Vagina (tissue), 2 donors: Measurements from ENCODE around the gene MTA1. TPM values are rescaled to one million over a fixed set of nuclear protein-coding genes. Genes with fewer than 3 reads are reported as not detected.

ENCODE experiments used
- DNase-seq, 2 donors: peaks; one replicate each; pipeline ENCODE4 v3.0.0-alpha.2; 2017; ENCODE audit errors: extremely low spot score in 2 of 2
- H3K27ac ChIP-seq: fragments of 200-600 bp; sonication (generic); one replicate; pipeline ENCODE4 v1.5.1; 2019
- H3K27me3 ChIP-seq: fragments of 200-600 bp; sonication (generic); one replicate; pipeline ENCODE4 v1.5.1; 2019
- H3K36me3 ChIP-seq, 2 donors: fragments of 200-600 bp; sonication (generic); one replicate each; pipeline ENCODE4 v1.5.1; 2017 to 2019
- H3K4me1 ChIP-seq: fragments of 200-600 bp; sonication (generic); one replicate; pipeline ENCODE4 v1.5.1; 2019
- H3K4me3 ChIP-seq, 2 donors: fragments of 200-600 bp; sonication (generic); 1 replicate in 1 of 2; 2 replicates in 1 of 2; pipeline ENCODE4 v1.5.1; 2016 to 2019
- H3K9me3 ChIP-seq: fragments of 200-600 bp; sonication (generic); one replicate; pipeline ENCODE4 v1.5.1; 2019
- POLR2A ChIP-seq, 2 donors: fragments of 450-650 bp; IDR thresholded peaks; one replicate each; pipeline ENCODE4 v1.6.1; 2017; ENCODE audit warnings: antibody characterized with exemption in 2 of 2, mild to moderate bottlenecking in 2 of 2, moderate library complexity in 2 of 2
- POLR2AphosphoS5 ChIP-seq, 2 donors: sonication (generic); formaldehyde crosslinking; IDR thresholded peaks; one replicate each; pipeline ENCODE4 v1.9.0; 2017; ENCODE audit warnings: antibody characterized with exemption in 2 of 2, mild to moderate bottlenecking in 2 of 2, low read depth in 1 of 2; ENCODE audit not compliant: insufficient read depth in 1 of 2
- intact Hi-C: fragments of 100-400 bp; cut with DNase I; formaldehyde crosslinking; loops from one replicate; pipeline ENCODE4 v1.15.1; 2023
- total RNA-seq: library from RNA; depleted of rRNA; stranded (reverse); fragments of >200 nt; gene quantifications from one replicate; pipeline ENCODE4 v1.2.3, GENCODE V29; 2016
- TF ChIP-seq, protein P1 (sequence below), 3 experiments: fragments of 450-650 bp in 2 of 3; fragments of 200-600 bp in 1 of 3; sonication (generic) in 1 of 3; IDR thresholded peaks; one replicate each; pipeline ENCODE4 v1.5.1; 2017 to 2019; ENCODE audit warnings: antibody characterized with exemption in 3 of 3, mild to moderate bottlenecking in 2 of 3, moderate library complexity in 2 of 3

MTA1 gene
- total RNA-seq, 1 donor from 2014 or later, result 82.7 TPM

DNA sequence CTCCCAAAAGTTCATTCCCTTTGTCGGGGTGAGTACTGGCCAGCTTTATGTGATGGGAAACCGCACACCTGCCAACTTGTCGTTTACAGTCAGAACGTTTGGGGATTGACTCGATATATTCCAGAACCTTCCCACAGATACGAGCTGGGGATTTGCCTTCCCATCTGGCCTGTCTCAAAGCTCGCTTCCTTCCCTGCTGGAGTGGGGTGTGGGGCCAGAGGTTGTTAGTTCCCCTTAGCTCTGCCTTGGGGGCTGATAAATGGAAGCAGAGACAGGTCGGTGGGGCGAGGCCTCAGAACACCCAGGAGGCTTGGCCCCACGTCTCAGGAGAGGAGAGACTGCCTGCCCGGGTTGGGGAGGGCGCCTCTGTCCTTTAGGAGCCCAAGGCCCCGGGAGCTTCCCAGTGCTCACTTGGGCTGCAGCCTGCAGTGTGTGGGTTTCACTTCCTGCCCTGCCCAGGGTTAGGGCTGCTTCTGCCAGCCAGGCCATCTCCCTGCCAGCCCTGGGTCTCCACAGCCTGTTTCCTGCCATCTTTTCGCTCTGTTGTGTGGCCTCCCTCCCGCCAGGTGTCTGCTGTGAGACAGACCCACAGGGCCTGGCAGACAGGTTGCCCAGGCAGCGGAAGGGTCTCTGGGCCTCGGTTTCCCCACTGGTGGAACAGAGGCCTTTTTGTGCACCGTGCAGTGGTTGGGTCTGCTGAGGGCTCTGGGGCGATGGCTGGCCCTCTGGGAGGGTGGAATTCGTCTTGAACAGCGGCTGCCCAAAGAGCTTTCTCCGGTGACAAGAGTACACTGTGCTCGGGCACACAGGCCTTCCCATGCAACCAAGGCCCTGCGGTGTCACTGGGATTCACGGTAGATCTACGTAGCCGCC is 29.4 kb upstream of the MTA1 start:
- Histone ChIP-seq H3K27me3 (no peaks in the 10 kb centered on the region), H3K4me1 (no peaks in the 10 kb centered on the region), H3K27ac (no peak overlapping the region), H3K4me3 (no peak overlapping the region), H3K9me3 (no peaks in the 10 kb centered on the region), H3K36me3 (peaks cover 0 to 2% of the 10 kb centered on the region in 2 donors)
- DNase-seq, result no peak
- intact Hi-C loops, result no loop called here
- no peak for TF ChIP-seq POLR2AphosphoS5 (IDR thresholded peaks at IDR 0.05; ENCODE audit: insufficient read depth in 1 of 2, low read depth in 1 of 2)
- TF ChIP-seq POLR2A (IDR thresholded peaks at IDR 0.05), result no peak
- TF ChIP-seq, protein P1, sequence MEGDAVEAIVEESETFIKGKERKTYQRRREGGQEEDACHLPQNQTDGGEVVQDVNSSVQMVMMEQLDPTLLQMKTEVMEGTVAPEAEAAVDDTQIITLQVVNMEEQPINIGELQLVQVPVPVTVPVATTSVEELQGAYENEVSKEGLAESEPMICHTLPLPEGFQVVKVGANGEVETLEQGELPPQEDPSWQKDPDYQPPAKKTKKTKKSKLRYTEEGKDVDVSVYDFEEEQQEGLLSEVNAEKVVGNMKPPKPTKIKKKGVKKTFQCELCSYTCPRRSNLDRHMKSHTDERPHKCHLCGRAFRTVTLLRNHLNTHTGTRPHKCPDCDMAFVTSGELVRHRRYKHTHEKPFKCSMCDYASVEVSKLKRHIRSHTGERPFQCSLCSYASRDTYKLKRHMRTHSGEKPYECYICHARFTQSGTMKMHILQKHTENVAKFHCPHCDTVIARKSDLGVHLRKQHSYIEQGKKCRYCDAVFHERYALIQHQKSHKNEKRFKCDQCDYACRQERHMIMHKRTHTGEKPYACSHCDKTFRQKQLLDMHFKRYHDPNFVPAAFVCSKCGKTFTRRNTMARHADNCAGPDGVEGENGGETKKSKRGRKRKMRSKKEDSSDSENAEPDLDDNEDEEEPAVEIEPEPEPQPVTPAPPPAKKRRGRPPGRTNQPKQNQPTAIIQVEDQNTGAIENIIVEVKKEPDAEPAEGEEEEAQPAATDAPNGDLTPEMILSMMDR (IDR thresholded peaks at IDR 0.05), result no peak

DNA sequence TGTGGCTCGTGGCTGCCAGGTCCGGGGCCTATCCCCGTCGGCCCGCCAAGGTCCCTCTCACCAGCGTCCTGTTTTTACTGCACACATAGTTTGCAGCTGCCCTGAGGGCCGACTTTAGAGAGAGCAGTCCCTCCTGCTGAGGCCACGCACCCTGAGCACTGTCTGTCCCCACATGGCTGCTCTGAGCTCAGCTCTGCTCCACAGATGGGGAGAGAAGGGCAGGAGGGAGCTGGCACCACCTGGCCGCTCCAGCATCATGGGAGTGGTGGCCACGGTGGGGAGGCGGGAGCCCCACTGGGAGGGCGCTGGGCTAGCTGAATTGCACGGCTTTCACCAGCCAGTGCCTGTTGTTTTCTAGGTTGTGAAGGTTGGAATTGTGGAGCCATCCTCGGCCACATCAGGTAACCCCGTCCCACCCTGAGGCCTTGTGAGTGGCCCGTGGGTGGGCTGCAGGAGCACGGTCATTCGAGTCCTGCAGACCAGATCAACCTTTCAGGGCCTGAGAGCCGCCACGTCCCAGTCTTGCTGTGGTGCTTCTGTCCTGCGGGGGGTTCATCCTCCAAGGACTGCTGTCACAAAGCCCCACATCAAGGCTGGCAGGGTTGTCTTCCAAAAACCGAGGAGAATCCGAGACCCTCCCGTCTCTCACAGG is 28.7 kb upstream of the MTA1 start:
- intact Hi-C loops, result no loop called here

DNA sequence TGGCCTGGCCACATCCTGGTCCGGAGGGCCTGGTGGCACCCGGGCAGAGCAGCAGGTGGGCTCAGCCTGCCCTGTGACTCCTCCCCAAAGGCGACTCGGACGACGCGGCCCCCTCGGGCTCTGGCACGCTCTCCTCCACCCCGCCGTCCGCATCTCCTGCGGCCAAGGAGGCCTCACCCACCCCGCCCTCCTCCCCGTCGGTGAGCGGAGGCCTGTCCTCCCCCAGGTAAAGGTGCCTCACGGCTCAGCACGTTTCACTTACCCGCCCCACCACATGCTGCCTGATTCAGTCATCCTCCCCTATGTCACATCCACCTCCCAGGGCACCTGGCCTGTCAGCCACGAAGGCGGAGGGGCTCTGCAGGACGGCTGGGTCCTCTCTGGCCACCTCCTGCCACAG is 28.1 kb upstream of the MTA1 start:
- intact Hi-C loops, result no loop called here
- no peak for DNase-seq
- H3K27ac ChIP-seq, result no peak overlapping the region
- TF ChIP-seq POLR2A (IDR thresholded peaks at IDR 0.05), result no peak
- TF ChIP-seq POLR2AphosphoS5 (IDR thresholded peaks at IDR 0.05; ENCODE audit: insufficient read depth in 1 of 2, low read depth in 1 of 2), result no peak
- TF ChIP-seq, protein P1 (IDR thresholded peaks at IDR 0.05), result no peak
- H3K27me3 ChIP-seq, result no peaks in the 10 kb centered on the region
- H3K4me1 ChIP-seq, result no peaks in the 10 kb centered on the region
- no peaks in the 10 kb centered on the region for H3K9me3 ChIP-seq
- no peak overlapping the region for H3K4me3 ChIP-seq
- H3K36me3 ChIP-seq, result no peaks in the 10 kb centered on the region

More for the DNA sequence above, 28.7 kb upstream of the MTA1 start:
- Histone ChIP-seq H3K36me3 (no peaks in the 10 kb centered on the region), H3K4me3 (no peak overlapping the region), H3K4me1 (no peaks in the 10 kb centered on the region), H3K27ac (no peak overlapping the region), H3K27me3 (no peaks in the 10 kb centered on the region), H3K9me3 (no peaks in the 10 kb centered on the region)
- TF ChIP-seq POLR2AphosphoS5 (IDR thresholded peaks at IDR 0.05; ENCODE audit: insufficient read depth in 1 of 2, low read depth in 1 of 2) (no peak), POLR2A (IDR thresholded peaks at IDR 0.05) (no peak)
- TF ChIP-seq, protein P1 (IDR thresholded peaks at IDR 0.05), result no peak
- DNase-seq, result no peak

DNA sequence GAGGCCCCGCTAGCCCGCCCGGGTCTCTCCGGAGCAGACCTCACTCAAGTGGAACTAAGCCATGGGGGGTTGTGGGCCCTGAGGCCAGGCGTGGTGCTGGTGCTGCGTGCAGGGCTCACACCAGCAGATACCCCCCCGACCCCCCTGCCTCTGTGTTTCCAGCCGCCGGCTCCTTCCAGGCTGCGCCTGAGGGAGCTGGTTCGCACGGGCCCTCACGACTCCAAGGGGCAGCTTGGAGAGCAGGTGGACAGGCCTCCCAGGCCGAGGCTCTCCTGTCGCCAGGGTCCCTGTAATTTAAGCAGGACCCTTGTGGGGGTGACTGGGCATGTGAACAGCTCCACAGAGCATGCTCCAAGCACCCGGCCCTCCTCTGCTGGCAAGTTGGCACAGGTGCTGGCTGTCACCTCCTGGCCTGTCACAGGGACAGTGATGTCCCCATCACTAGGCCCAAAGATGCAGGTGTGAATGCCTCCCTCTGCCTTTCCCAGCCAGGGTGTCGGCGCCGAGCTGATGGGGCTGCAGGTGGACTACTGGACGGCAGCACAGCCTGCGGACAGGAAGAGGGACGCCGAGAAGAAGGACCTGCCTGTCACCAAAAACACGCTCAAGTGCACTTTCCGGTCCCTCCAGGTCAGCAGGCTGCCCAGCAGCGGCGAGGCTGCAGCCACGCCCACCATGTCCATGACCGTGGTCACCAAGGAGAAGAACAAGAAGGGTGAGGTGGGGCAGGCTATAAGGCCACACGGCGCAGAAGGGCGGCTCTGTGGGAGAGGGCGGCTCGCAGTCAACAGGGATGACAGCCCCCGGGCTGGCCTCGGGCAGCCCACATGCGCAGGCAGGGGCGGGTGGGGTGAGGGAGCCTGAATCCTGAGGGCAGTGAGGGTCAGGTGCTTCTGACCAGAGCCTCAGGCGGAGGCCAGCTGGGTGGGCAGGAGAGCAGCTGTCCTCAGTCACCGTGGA is 27.2 kb upstream of the MTA1 start:
- intact Hi-C loops, result no loop called here
- no peak for DNase-seq
- peaks cover 8% of the 10 kb centered on the region for H3K4me1 ChIP-seq
- no peak overlapping the region for H3K4me3 ChIP-seq
- H3K36me3 ChIP-seq, result no peaks in the 10 kb centered on the region
- H3K27ac ChIP-seq, result no peak overlapping the region
- no peaks in the 10 kb centered on the region for H3K9me3 ChIP-seq
- H3K27me3 ChIP-seq, result no peaks in the 10 kb centered on the region
- TF ChIP-seq POLR2AphosphoS5 (IDR thresholded peaks at IDR 0.05; ENCODE audit: insufficient read depth in 1 of 2, low read depth in 1 of 2) (no peak), POLR2A (IDR thresholded peaks at IDR 0.05) (no peak)
- TF ChIP-seq, protein P1 (IDR thresholded peaks at IDR 0.05), result no peak
